ENCODE data around the gene KPNB1.

DNA sequence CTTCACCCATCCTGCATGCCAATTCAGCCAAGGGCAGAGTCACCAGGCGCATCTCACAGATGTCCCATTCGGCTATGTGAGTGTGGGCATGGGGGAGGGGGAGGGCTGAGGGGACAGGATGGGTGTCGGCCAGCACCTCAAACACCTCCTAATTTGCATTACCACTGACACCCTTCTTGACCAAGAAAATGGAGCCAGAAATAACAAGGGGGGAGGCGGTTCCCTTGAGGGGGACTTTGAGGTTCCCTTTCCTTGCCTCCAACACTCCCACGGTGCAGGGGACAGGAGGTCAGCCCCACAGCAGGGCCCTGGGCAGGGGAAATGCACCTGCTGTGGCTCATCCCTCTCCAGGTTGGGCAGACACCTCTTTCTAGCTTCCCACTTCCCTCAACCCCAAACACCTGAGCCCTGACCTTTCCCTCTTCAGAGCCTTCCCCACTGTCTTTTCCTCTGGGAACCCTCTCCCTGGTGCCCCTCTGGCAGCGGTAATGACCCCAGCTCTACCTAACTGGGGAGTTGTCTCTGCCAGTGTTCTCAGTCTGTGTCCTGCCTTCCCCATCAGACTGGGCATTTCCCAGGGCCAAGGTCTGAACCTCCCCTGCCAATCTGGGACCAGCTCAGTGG, 65.2 kb downstream of the KPNB1 start:
- TF ChIP-seq ZBTB7A (IDR thresholded peaks at IDR 0.05; ENCODE audit: low read depth) (no peak), RAD21 (IDR thresholded peaks at IDR 0.05; ENCODE audit: low read depth) (no peak), EP300 (IDR thresholded peaks at IDR 0.05; ENCODE audit: borderline replicate concordance) (no peak), CREB1 (IDR thresholded peaks at IDR 0.05; ENCODE audit: low read depth) (no peak), CEBPB (IDR thresholded peaks at IDR 0.05) (no peak), TAF1 (IDR thresholded peaks at IDR 0.05; ENCODE audit: low read depth) (no peak), NFIC (IDR thresholded peaks at IDR 0.05) (no peak), YY1 (IDR thresholded peaks at IDR 0.05; ENCODE audit: low read depth) (no peak), FOXM1 (IDR thresholded peaks at IDR 0.05; ENCODE audit: borderline replicate concordance, low read depth) (no peak)
- TF ChIP-seq, protein P1, sequence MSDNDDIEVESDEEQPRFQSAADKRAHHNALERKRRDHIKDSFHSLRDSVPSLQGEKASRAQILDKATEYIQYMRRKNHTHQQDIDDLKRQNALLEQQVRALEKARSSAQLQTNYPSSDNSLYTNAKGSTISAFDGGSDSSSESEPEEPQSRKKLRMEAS (IDR thresholded peaks at IDR 0.05): no peak
- TF ChIP-seq, protein P2, sequence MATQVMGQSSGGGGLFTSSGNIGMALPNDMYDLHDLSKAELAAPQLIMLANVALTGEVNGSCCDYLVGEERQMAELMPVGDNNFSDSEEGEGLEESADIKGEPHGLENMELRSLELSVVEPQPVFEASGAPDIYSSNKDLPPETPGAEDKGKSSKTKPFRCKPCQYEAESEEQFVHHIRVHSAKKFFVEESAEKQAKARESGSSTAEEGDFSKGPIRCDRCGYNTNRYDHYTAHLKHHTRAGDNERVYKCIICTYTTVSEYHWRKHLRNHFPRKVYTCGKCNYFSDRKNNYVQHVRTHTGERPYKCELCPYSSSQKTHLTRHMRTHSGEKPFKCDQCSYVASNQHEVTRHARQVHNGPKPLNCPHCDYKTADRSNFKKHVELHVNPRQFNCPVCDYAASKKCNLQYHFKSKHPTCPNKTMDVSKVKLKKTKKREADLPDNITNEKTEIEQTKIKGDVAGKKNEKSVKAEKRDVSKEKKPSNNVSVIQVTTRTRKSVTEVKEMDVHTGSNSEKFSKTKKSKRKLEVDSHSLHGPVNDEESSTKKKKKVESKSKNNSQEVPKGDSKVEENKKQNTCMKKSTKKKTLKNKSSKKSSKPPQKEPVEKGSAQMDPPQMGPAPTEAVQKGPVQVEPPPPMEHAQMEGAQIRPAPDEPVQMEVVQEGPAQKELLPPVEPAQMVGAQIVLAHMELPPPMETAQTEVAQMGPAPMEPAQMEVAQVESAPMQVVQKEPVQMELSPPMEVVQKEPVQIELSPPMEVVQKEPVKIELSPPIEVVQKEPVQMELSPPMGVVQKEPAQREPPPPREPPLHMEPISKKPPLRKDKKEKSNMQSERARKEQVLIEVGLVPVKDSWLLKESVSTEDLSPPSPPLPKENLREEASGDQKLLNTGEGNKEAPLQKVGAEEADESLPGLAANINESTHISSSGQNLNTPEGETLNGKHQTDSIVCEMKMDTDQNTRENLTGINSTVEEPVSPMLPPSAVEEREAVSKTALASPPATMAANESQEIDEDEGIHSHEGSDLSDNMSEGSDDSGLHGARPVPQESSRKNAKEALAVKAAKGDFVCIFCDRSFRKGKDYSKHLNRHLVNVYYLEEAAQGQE (IDR thresholded peaks at IDR 0.05; ENCODE audit: low read depth): no peak
- TF ChIP-seq, protein P3, sequence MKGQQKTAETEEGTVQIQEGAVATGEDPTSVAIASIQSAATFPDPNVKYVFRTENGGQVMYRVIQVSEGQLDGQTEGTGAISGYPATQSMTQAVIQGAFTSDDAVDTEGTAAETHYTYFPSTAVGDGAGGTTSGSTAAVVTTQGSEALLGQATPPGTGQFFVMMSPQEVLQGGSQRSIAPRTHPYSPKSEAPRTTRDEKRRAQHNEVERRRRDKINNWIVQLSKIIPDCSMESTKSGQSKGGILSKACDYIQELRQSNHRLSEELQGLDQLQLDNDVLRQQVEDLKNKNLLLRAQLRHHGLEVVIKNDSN (IDR thresholded peaks at IDR 0.05): no peak

All from Ishikawa (cell line).